Stomach (tissue), 9 donors: Measurements from ENCODE around the gene TNPO2. TPM values are rescaled to one million over a fixed set of nuclear protein-coding genes. Genes with fewer than 3 reads are reported as not detected.

ENCODE experiments used
- DNase-seq, 2 donors: peaks; one replicate each; pipeline versions ENCODE4 v3.0.0 to v3.0.0-alpha.2; 2013 to 2019
- H3K27ac ChIP-seq, 5 donors: fragments of 200-600 bp in 4 of 5; sonication (generic) in 4 of 5; one replicate each; pipeline ENCODE4 v1.5.1; 2013 to 2019; ENCODE audit warnings: mild to moderate bottlenecking in 1 of 5, moderate library complexity in 1 of 5
- H3K27me3 ChIP-seq, 3 donors: fragments of 200-600 bp; sonication (generic); one replicate each; pipeline ENCODE4 v1.5.1; 2017 to 2019; ENCODE audit warnings: mixed run types in 1 of 3
- H3K36me3 ChIP-seq, 4 donors: fragments of 200-600 bp; sonication (generic); 1 replicate in 3 of 4; 2 replicates in 1 of 4; pipeline ENCODE4 v1.5.1; 2016 to 2019
- H3K4me1 ChIP-seq, 4 donors: fragments of 200-600 bp; sonication (generic); one replicate each; pipeline ENCODE4 v1.5.1; 2016 to 2019
- H3K4me3 ChIP-seq, 4 donors: fragments of 200-600 bp; sonication (generic) in 3 of 4; one replicate each; pipeline ENCODE4 v1.5.1; 2016 to 2019; ENCODE audit warnings: mild to moderate bottlenecking in 1 of 4
- H3K9me3 ChIP-seq, 4 donors: fragments of 200-600 bp; sonication (generic); one replicate each; pipeline ENCODE4 v1.5.1; 2016 to 2019
- CTCF ChIP-seq, 7 experiments: fragments of 450-650 bp in 4 of 7; fragments of 200-600 bp in 3 of 7; sonication (generic) in 3 of 7; IDR thresholded peaks; one replicate each; pipeline ENCODE4 v1.5.1; 2016 to 2019; ENCODE audit warnings: antibody characterized with exemption in 7 of 7, control low read depth in 2 of 7, mild to moderate bottlenecking in 1 of 7
- EP300 ChIP-seq: sonication (generic); formaldehyde crosslinking; IDR thresholded peaks from one replicate; pipeline ENCODE4 v1.6.1; 2017; ENCODE audit warnings: antibody characterized with exemption
- POLR2A ChIP-seq, 4 donors: fragments of 450-650 bp; IDR thresholded peaks; one replicate each; pipeline ENCODE4 v1.6.1; 2016; ENCODE audit warnings: antibody characterized with exemption in 4 of 4, control low read depth in 2 of 4, mild to moderate bottlenecking in 1 of 4, moderate library complexity in 1 of 4
- POLR2AphosphoS5 ChIP-seq, 3 donors: sonication (generic); formaldehyde crosslinking; IDR thresholded peaks; one replicate each; pipeline ENCODE4 v1.6.1; 2016; ENCODE audit warnings: antibody characterized with exemption in 3 of 3
- WGBS, 5 donors: extraction: QIAGEN DNeasy Blood & Tissue Kit in 3 of 5; methylation state at CpG; one replicate each; pipeline versions ENCODE4 v1.1.5 to v1.1.7; 2013 to 2018; 5-methylcytosine and 5-hydroxymethylcytosine counted together
- intact Hi-C: fragments of 100-400 bp; cut with DNase I; formaldehyde crosslinking; loops from one replicate; pipeline ENCODE4 v1.15.1; 2023; ENCODE audit warnings: low total_unique reads
- polyA plus RNA-seq, 3 donors: library from polyadenylated mRNA; stranded (reverse); fragments of 200-250 nt; gene quantifications; one replicate each; pipeline ENCODE4 v1.2.3, GENCODE V29; 2013
- total RNA-seq, 5 donors: library from RNA; depleted of rRNA; stranded (reverse); fragments of >200 nt; gene quantifications; one replicate each; pipeline versions ENCODE4 v1.1.0 to v1.2.3, GENCODE V29; 2014 to 2016
- donor health status: healthy with polysubstance abuse.
- donor health status: Bipolar disorder and iron deficiency.
- donor health status: healthy.

TNPO2 gene
- total and polyA plus RNA-seq, 8 donors: 13.7 to 143 (median 21.4) TPM

GRCh38 chr19:12676384-12676792, 47.3 kb downstream of the TNPO2 start:
- 5 to 25% (median 10%) methylated on average over 3 to 4 of the region's 4 CpGs for WGBS, 5 donors
- peak; percentile 85 to 91 for DNase-seq
- TF ChIP-seq EP300: no peak
- peak in 5 of 7 experiments; percentile 72 to 92 (median 85) for TF ChIP-seq CTCF (IDR thresholded peaks at IDR 0.05)
- peak in 1 of 3 donors; percentile 48 for TF ChIP-seq POLR2AphosphoS5 (IDR thresholded peaks at IDR 0.05)
- no peak for TF ChIP-seq POLR2A (IDR thresholded peaks at IDR 0.05)
- intact Hi-C loops: loop anchor here (10.0 kb wide), 1 partner anchor 112 kb away; no protein-coding TSS in a partner anchor
- Histone ChIP-seq H3K27me3 (no peaks in the 10 kb centered on the region), H3K36me3 (peaks cover 65 to 90% (median 81%) of the 10 kb centered on the region in 4 donors), H3K4me3 (no peak overlapping the region), H3K4me1 (peaks cover 8 to 49% (median 33%) of the 10 kb centered on the region in 4 donors), H3K27ac (no peak overlapping the region), H3K9me3 (no peaks in the 10 kb centered on the region)

GRCh38 chr19:12675940-12676339, 47.8 kb downstream of the TNPO2 start:
- Histone ChIP-seq H3K4me1 (peaks cover 7 to 52% (median 31%) of the 10 kb centered on the region in 4 donors), H3K27ac (no peak overlapping the region), H3K9me3 (no peaks in the 10 kb centered on the region), H3K4me3 (no peak overlapping the region), H3K36me3 (peaks cover 65 to 90% (median 81%) of the 10 kb centered on the region in 4 donors), H3K27me3 (no peaks in the 10 kb centered on the region)
- 83 to 91% (median 84%) methylated on average over 15 of the region's 15 CpGs for WGBS, 5 donors
- no peak for DNase-seq
- TF ChIP-seq POLR2AphosphoS5 (IDR thresholded peaks at IDR 0.05): no peak
- no peak for TF ChIP-seq POLR2A (IDR thresholded peaks at IDR 0.05)
- no peak for TF ChIP-seq CTCF (IDR thresholded peaks at IDR 0.05)
- TF ChIP-seq EP300: no peak
- intact Hi-C loops: loop anchor here (10.0 kb wide), 1 partner anchor 111 kb away; no protein-coding TSS in a partner anchor

- intact Hi-C loops: loop anchor here (10.0 kb wide), 1 partner anchor 111 kb away; no protein-coding TSS in a partner anchor
- Histone ChIP-seq H3K4me1 (peaks cover 7 to 52% (median 31%) of the 10 kb centered on the region in 4 donors), H3K36me3 (peaks cover 65 to 89% (median 81%) of the 10 kb centered on the region in 4 donors), H3K27ac (no peak overlapping the region), H3K4me3 (no peak overlapping the region), H3K27me3 (no peaks in the 10 kb centered on the region), H3K9me3 (no peaks in the 10 kb centered on the region)
- DNase-seq: no peak
- WGBS, 5 donors: 86 to 96% (median 93%) methylated on average over 5 to 10 of the region's 10 CpGs
- TF ChIP-seq EP300: no peak
- no peak for TF ChIP-seq CTCF (IDR thresholded peaks at IDR 0.05)
- TF ChIP-seq POLR2A (IDR thresholded peaks at IDR 0.05): no peak
- no peak for TF ChIP-seq POLR2AphosphoS5 (IDR thresholded peaks at IDR 0.05)
These were observed 48.3 kb downstream of the TNPO2 start for GRCh38 chr19:12675399-12675798.

- intact Hi-C loops: loop anchor here (10.0 kb wide), 1 partner anchor 108 kb away; no protein-coding TSS in a partner anchor
- Histone ChIP-seq H3K36me3 (peaks cover 45 to 63% (median 61%) of the 10 kb centered on the region in 4 donors), H3K27me3 (no peaks in the 10 kb centered on the region), H3K4me1 (peaks cover 19 to 58% (median 41%) of the 10 kb centered on the region in 4 donors), H3K27ac (no peak overlapping the region), H3K9me3 (no peaks in the 10 kb centered on the region), H3K4me3 (no peak overlapping the region)
- WGBS, 5 donors: 73 to 91% (median 86%) methylated on average over 9 to 10 of the region's 10 CpGs
- TF ChIP-seq POLR2A (IDR thresholded peaks at IDR 0.05) (no peak), CTCF (IDR thresholded peaks at IDR 0.05) (no peak), POLR2AphosphoS5 (IDR thresholded peaks at IDR 0.05) (no peak), EP300 (no peak)
- DNase-seq: no peak
These were observed 51.0 kb downstream of the TNPO2 start for GRCh38 chr19:12672744-12673143.
